Measurements from ENCODE around the gene TTC24. TPM values are rescaled to one million over a fixed set of nuclear protein-coding genes. Genes with fewer than 3 reads are reported as not detected.

Gene TTC24
- total RNA-seq, 3 donors from 2014 or later: not detected

GRCh38 chr1:156623946-156624813 is 44.7 kb downstream of the TTC24 start:
- Histone ChIP-seq H3K27ac (peak overlapping the region in 1 of 2 donors; percentile 38), H3K4me3 (peak overlapping the region; percentile 33 to 71 (median 45))

GRCh38 chr1:156624814-156625435 is 45.4 kb downstream of the TTC24 start:
- TF ChIP-seq POLR2A (IDR thresholded peaks at IDR 0.05) (no peak), CTCF (IDR thresholded peaks at IDR 0.05) (no peak), POLR2AphosphoS5 (IDR thresholded peaks at IDR 0.05) (no peak)
- Histone ChIP-seq H3K36me3 (no peaks in the 10 kb centered on the region), H3K27ac (no peak overlapping the region), H3K9me3 (no peaks in the 10 kb centered on the region), H3K27me3 (peaks cover 15 to 46% of the 10 kb centered on the region in 2 donors), H3K4me1 (peaks cover 11 to 16% of the 10 kb centered on the region in 2 donors), H3K4me3 (peak overlapping the region; percentile 33 to 71 (median 45))
- DNase-seq (ENCODE audit: low spot score in 2 of 2): peak in 1 of 2 donors; percentile 38
- intact Hi-C loops (cut with DNase I; ENCODE audit: low total_unique reads): no loop called here

More at GRCh38 chr1:156623946-156624813, 44.7 kb downstream of the TTC24 start:
- peaks cover 15 to 51% of the 10 kb centered on the region in 2 donors for H3K27me3 ChIP-seq
- peak in 1 of 2 donors; percentile 52 for DNase-seq (ENCODE audit: low spot score in 2 of 2)
- H3K9me3 ChIP-seq: no peaks in the 10 kb centered on the region
- TF ChIP-seq POLR2A (IDR thresholded peaks at IDR 0.05) (no peak), CTCF (IDR thresholded peaks at IDR 0.05) (peak in 2 of 3 donors; percentile 22 to 28), POLR2AphosphoS5 (IDR thresholded peaks at IDR 0.05) (no peak)
- peaks cover 11 to 16% of the 10 kb centered on the region in 2 donors for H3K4me1 ChIP-seq
- H3K36me3 ChIP-seq: no peaks in the 10 kb centered on the region
- intact Hi-C loops (cut with DNase I; ENCODE audit: low total_unique reads): no loop called here

- Histone ChIP-seq H3K4me1 (peaks cover 11 to 16% of the 10 kb centered on the region in 2 donors), H3K36me3 (no peaks in the 10 kb centered on the region), H3K27me3 (peaks cover 15 to 42% of the 10 kb centered on the region in 2 donors), H3K27ac (no peak overlapping the region), H3K9me3 (no peaks in the 10 kb centered on the region), H3K4me3 (peak overlapping the region; percentile 33 to 71 (median 45))
- intact Hi-C loops (cut with DNase I; ENCODE audit: low total_unique reads): no loop called here
- no peak for DNase-seq (ENCODE audit: low spot score in 2 of 2)
- TF ChIP-seq CTCF (IDR thresholded peaks at IDR 0.05): peak; percentile 77 to 90 (median 81)
- no peak for TF ChIP-seq POLR2A (IDR thresholded peaks at IDR 0.05)
These were observed 46.0 kb downstream of the TTC24 start for GRCh38 chr1:156625436-156626078.

- peaks cover 15 to 39% of the 10 kb centered on the region in 2 donors for H3K27me3 ChIP-seq
- TF ChIP-seq POLR2A (IDR thresholded peaks at IDR 0.05) (no peak), CTCF (IDR thresholded peaks at IDR 0.05) (peak in 2 of 3 donors; percentile 3 to 22)
- no peaks in the 10 kb centered on the region for H3K9me3 ChIP-seq
- intact Hi-C loops (cut with DNase I; ENCODE audit: low total_unique reads): no loop called here
- no peaks in the 10 kb centered on the region for H3K36me3 ChIP-seq
- DNase-seq (ENCODE audit: low spot score in 2 of 2): no peak
- H3K4me1 ChIP-seq: peaks cover 11 to 16% of the 10 kb centered on the region in 2 donors
- no peak overlapping the region for H3K27ac ChIP-seq
- peak overlapping the region in 1 of 3 donors; percentile 71 for H3K4me3 ChIP-seq
These were observed 46.5 kb downstream of the TTC24 start for GRCh38 chr1:156626079-156626438.

All from breast epithelium (tissue), 4 donors.